HG03045 (cell line): Measurements from ENCODE around the gene SLC25A22.

Experiments used
- ATAC-seq: cut with Tn5 transposase; IDR thresholded peaks from one replicate; pipeline ENCODE4 v1.9.1; 2021; ENCODE audit warnings: mild to moderate bottlenecking, moderate library complexity; ENCODE audit not compliant: unreplicated experiment

The SLC25A22 gene

GRCh38 chr11:834371-835316, 36.6 kb upstream of the SLC25A22 start:
- ATAC-seq: no peak

DNA sequence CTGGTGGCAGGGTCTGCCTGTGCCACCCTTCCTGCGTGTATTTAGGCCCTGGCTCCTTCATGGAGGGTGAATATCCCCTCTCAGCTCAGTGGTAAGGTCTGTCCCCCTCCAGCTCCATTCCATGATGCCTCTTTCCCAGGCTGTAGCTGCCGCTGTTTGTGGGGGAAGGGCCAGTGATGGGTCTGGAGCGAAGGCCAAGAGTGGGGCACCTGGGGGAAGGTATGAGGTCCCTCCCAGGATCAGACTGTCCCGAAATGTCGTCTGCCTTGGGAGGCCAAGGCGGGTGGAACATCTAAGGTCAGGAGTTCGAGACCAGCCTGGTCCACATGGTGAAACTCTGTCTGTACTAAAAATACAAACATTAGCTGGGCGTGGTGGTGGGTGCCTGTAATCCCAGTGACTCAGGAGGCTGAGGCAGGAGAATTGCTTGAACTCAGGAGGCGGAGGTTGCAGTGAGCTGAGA, 35.8 kb upstream of the SLC25A22 start:
- ATAC-seq: no peak

DNA sequence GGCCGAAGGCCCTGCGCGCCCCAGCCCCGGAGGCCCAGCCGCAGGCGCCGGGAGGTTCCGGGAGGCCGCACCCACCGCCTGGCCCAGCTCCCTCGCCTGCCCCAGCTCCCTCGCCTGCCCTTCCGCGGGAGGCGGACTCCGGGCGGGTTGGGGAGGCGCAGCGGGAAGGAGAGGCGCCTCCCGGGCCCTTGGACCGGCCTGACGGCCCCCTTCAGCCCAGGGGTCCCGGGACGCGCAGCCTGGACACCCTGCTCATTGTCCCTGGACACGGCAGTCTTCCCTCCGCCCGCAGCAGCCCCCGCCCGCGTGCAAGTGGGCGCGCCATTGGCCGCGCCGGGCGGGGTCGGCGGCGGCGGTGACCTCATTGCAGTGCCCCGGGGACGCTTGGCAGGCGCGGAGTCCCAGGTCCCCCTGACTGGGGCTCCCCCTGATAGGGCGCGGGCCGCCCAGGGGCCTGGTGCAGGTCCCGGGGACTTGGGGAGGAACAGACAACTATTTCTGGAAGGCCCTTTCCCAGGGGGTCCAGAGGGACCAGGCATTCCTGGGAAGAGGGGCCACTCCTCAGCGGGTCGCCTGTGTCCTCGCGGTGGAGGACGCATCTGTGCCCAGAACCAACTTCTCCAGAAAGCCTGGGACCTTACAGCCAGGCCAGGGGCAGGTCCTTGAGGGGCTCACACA, 35.2 kb upstream of the SLC25A22 start:
- peak; percentile 31 for ATAC-seq

GRCh38 chr11:832529-833113, 34.5 kb upstream of the SLC25A22 start, which contains the start of gene CD151:
TSS of gene CD151 (plus strand) at chr11:832952. CDS start at chr11:836070, 3,118 bp downstream.
- ATAC-seq: peak; percentile 35

DNA sequence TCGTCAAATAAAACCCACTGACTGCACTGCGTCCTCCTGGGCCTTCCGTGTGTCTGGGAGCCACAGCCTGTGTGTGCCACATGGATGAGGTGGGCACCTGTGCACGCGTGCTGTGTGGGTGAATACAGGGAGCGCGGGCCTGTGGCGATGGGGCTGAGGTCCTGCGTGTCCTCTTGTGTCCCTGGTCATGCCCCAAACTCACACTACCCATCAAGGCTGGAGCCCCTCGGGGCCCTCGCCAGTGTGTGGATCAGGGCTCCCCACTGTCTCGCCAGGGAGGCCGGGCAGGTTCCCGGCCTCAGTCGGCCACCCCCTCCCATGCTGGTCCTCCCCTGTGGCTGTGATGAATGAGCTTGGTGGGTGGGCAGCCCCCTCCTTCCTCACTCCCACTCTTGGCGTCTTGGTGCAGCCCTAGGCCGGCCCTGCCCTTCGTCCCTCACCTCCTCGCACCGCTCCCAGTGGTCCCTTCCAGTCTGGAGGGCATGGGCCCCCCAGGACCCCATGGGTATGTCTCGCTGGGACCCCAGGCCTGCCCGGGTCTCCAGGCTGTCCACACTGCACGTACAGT, 34.0 kb upstream of the SLC25A22 start:
- no peak for ATAC-seq

- ATAC-seq: no peak
Measured at GRCh38 chr11:831118-831864, 33.2 kb upstream of the SLC25A22 start.

DNA sequence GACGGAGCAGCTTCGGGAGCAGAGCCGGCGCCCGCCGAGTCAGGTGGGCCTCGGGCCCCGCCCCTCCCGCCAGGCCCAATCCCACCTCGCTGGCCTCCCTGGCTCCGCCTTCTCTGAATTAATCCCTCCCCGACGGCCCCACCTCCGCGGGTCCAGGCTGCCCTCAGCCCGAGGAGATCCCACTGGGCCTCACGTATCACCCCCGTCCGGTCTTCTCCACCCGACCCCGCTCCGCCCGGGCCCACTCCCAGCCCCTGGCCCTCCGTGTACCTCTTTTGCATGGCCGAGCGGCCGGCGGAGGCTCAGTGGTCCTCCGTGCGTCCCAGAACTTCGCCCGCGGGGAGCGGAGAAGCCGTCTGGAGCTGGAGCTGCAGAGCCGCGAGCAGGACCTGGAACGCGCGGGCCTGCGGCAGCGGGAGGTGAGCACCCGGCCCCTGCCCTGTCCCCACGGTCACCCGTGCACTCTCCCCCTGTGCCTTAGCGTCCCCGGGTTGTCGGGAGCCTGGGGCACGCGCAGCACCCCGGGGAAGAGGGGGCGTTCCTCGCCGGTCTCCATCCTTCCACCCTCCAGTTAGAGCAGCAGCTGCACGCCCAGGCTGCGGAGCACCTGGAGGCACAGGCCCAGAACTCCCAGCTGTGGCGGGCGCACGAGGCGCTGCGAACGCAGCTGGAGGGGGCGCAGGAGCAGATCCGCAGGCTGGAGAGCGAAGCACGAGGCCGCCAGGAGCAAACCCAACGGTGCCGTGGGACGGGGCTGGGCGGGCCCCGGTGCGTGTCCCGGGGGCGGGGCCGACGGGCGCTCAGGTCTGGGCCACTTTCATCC, 32.4 kb upstream of the SLC25A22 start:
- ATAC-seq: no peak

DNA sequence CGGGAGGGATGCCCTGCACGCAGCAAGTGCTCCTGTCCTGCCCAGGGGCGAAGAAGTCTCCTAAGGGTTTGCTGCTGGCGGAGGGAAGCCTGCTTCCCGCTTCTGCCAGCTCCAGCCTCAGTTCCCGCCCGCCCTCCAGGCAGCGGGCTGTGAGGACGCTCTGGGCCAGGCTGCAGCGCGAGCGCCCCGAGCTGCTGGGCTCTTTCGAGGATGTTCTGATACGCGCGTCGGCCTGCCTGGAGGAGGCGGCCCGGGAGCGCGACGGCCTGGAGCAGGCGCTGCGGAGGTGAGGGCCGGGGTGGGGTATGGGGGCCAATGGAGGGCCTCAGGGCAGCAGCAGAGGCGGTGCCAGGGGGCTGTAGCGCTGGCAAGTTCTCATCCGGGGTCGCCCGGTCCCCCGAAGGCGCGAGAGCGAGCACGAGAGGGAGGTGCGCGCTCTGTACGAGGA, 31.8 kb upstream of the SLC25A22 start:
- ATAC-seq: no peak

DNA sequence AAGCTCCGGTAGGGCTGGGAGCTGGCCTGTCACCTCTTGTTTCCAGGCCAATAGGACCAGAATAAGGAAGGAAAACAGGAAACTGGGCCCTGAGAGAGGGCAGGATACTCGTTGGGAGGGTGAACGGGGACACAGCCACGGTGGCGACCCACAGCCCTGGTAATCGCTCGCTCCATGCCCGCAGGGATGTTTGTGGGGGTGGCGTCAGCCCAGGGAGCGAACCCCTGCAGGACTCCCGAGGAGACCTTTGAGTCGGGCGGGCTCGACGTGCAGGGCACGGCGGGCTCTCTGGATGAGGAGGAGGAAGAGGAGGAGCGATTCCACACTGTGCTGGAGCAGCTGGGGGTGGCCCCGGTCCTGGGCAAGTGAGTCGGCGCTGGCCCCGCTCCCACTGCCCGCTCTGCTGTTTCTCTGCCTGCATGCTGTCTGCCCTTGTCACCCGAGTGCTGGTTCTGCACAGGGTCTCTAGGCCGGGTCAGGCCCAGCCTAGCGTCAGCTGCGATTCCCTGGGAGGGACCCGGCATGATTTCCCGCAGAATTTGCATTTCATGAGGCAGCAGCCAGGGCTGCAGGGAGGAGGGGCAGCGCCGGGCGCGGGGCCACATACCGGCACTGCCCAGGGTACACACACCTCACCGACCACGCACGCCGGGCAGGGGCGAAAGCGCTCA, 31.2 kb upstream of the SLC25A22 start:
- no peak for ATAC-seq

- no peak for ATAC-seq
Measured at GRCh38 chr11:828506-829175, 30.6 kb upstream of the SLC25A22 start.

DNA sequence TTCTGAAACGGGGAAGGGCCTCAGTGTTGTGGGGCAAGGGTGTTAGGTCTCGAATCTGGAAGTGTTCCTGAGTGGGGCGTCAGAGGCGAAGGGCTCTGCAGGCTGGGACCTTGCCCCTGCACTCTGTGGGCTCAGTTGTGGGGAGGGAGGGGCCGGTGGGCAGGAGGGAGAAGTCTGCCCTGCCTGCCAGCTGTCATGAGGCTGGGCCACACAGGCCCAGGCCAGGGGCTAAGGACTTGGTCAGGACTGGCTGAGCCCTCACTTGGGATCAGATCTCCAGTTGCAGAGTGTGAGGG, 29.8 kb upstream of the SLC25A22 start, which contains the start of gene CRACR2B:
Gene CRACR2B, plus strand, starts transcription at position 23 of the 296 bp plus-strand sequence. CDS start 689 bp downstream, outside the sequence.
- no peak for ATAC-seq

- ATAC-seq: peak; percentile 29
Measured at GRCh38 chr11:827146-827896, 29.2 kb upstream of the SLC25A22 start.

DNA sequence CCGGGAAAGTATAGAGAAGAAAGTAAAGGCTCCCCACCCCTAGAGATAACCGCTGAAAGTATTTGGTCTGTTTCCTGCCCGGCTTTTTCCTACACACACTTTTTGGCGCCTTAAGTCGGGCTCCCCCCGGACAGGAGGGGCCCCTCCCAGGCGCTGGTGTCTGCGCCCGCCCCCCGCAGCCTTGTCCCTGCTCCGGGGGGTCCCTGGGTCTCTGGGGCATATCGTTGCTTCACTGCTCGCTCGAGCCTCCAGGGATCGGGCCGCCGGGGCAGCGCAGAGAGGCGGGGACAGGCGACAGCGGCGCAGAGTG, 28.7 kb upstream of the SLC25A22 start:
- no peak for ATAC-seq

- ATAC-seq: no peak
Measured at GRCh38 chr11:826227-826621, 28.1 kb upstream of the SLC25A22 start.

DNA sequence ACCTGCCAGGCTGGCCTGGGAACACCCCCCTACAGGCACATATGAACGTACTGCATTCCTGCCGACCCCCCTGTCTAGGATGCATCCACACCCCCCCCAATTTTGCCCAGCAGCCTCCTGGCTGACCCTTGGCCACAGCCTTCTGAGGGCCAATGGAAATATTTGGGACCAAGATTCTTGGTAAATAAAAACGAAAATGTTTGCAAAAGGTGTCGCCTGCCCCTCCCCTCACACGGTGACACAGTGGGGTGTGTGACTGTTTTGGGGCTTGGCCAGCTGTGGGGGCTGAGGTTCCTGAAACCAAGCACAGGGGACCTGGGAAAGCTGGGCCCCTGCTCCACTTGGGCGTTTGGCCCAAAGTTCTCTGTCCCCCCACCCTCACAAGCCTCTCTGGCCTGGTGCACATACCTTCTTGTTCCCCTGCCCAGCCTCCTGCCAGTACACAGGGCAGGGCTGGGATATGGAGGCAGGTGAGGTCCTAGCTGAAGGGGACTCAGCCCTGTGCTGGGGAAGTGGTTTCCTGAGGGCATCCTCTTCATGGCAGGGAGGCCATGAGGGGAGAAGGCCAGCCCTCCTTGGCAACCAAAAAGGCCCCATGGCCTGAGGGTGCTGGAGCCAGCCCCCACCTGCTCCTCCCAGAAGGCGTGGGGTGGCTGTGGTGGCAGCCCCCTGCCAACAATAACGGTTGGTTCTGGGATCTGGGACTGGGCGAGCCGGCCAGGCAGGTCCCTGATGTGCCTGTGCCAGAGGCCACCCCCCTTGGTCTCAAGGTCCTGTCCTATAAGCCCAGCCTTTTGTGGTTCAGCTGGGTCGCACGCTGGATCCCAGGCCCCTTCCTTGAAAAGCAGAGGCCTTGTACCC, 27.5 kb upstream of the SLC25A22 start:
- no peak for ATAC-seq

DNA sequence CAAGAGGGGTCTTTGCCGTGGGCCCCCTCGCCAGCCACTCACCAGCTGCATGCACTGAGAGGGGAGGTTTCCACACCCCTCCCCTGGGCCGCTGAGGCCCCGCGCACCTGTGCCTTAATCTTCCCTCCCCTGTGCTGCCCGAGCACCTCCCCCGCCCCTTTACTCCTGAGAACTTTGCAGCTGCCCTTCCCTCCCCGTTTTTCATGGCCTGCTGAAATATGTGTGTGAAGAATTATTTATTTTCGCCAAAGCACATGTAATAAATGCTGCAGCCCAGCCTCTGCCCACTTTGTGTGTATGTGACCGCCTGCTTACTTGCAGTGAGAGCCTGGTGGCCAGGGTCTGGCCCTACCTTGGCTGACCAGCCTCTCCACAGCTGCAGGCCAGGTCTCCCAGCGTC, 26.9 kb upstream of the SLC25A22 start:
- no peak for ATAC-seq

DNA sequence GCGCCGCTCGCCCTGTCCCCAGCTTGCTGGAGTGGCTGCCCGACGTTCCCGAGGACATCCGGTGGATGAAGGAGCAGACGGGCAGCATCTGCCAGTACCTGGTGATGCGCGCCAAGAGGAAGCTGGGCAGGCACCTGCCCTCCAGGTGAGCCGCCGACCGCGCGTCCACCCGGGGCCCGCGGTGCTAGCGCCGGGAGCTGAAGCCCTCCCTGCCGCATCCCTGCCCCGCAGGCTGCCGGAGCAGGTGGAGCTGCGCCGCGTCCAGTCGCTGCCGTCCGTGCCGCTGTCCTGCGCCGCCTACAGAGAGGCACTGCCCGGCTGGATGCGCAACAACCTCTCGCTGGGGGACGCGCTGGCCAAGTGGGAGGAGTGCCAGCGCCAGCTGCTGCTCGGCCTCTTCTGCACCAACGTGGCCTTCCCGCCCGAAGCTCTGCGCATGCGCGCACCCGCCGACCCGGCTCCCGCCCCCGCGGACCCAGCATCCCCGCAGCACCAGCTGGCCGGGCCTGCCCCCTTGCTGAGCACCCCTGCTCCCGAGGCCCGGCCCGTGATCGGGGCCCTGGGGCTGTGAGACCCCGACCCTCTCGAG, 26.3 kb upstream of the SLC25A22 start:
- ATAC-seq: no peak
